SH-SY5Y (cell line): ENCODE results near the gene TMEM158.

Experiments
- GATA2 ChIP-seq: IDR thresholded peaks from 2 replicates; pipeline ENCODE4 v1.6.1; 2011; ENCODE audit warnings: mild to moderate bottlenecking, low read depth, low read length
- GATA3 ChIP-seq: IDR thresholded peaks from 2 replicates; pipeline ENCODE4 v1.6.1; 2011; ENCODE audit warnings: low read depth, mild to moderate bottlenecking, low read length, moderate library complexity

DNA sequence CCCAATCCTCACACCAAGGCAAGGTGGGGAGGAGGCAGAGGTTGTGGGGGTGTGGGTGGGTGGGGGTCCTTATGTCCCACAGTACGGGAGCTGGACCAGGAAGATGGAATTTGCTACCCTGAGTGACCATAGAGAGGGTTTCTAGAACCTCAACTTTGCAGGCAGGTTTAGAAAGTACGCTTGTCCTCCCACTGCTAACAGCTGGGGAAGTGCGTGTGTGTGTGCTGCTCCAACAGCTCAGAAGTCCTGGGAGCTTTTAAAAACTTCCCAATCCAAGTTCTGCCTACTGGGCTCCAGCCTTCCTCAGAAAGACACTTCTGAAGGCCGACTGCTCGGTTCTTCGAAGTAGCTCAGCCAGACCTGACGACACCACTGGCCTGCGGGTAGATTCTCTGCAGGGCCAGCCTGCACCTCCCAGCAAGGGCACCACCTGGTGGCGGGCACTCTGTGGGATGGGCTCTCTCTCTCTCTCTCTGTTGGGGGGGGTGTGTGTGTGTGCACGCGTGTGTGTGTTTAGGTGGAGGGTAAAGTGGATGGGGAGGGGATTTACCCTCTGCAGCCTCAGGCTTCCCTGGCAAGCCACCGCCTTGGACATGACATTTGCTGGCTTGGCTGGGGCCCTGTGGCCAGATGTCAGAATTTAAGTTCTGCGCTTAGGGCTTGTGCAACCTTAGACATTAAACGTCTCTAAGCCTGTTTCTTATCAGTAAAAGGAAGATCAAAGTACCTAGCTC, 15.6 kb downstream of the TMEM158 start:
- TF ChIP-seq GATA2: no peak
- TF ChIP-seq GATA3: no peak
